HepG2 (cell line): Measurements from ENCODE around the gene PRCP.

Experiments used
- CHD4 ChIP-seq: fragments of 200-600 bp; sonication (generic); IDR thresholded peaks from 2 replicates; pipeline ENCODE4 v1.7.0; 2017; ENCODE audit warnings: mild to moderate bottlenecking, low read length, borderline replicate concordance
- DPF2 ChIP-seq: sonication (generic); formaldehyde crosslinking; IDR thresholded peaks from 2 replicates; pipeline ENCODE4 v1.4.0; 2020; ENCODE audit warnings: mild to moderate bottlenecking, low read depth, missing genetic modification reagents, borderline replicate concordance
- KLF16 ChIP-seq, 2 experiments: sonication (generic) in 1 of 2; formaldehyde crosslinking in 1 of 2; IDR thresholded peaks; 2 replicates each; pipeline versions ENCODE4 v1.6.1 to v1.8.0; 2016 to 2023; ENCODE audit warnings: missing genetic modification reagents in 2 of 2, missing compliant biosample characterization in 1 of 2
- NFIC ChIP-seq: IDR thresholded peaks from 2 replicates; pipeline ENCODE4 v1.6.1; 2012; ENCODE audit warnings: mild to moderate bottlenecking, low read length, inconsistent platforms
- PAF1 ChIP-seq: IDR thresholded peaks from 2 replicates; pipeline ENCODE4 v1.6.1; 2016; ENCODE audit warnings: missing genetic modification reagents, missing compliant biosample characterization
- POLR2A ChIP-seq, 2 experiments: IDR thresholded peaks; 2 replicates each; pipeline ENCODE4 v1.6.1; 2011; ENCODE audit warnings: low read depth in 2 of 2, low read length in 2 of 2, mild to moderate bottlenecking in 1 of 2, moderate library complexity in 1 of 2; ENCODE audit not compliant: insufficient read depth in 1 of 2
- RBAK ChIP-seq: sonication (generic); formaldehyde crosslinking; IDR thresholded peaks from 2 replicates; pipeline ENCODE4 v1.5.1; 2020; ENCODE audit warnings: mild to moderate bottlenecking, missing genetic modification reagents
- TCF7L2 ChIP-seq: IDR thresholded peaks from 2 replicates; pipeline ENCODE4 v1.6.1; 2011; ENCODE audit warnings: mild to moderate bottlenecking, low read depth, low read length, moderate library complexity
- ZBTB8A ChIP-seq: sonication (generic); formaldehyde crosslinking; IDR thresholded peaks from 2 replicates; pipeline ENCODE4 v1.4.0; 2020; ENCODE audit warnings: mild to moderate bottlenecking, low read depth, missing genetic modification reagents, borderline replicate concordance
- ZC3H4 ChIP-seq: sonication (generic); formaldehyde crosslinking; IDR thresholded peaks from 2 replicates; pipeline ENCODE4 v1.4.0; 2020; ENCODE audit warnings: missing genetic modification reagents, borderline replicate concordance
- ZNF274 ChIP-seq: sonication (generic); formaldehyde crosslinking; IDR thresholded peaks from 2 replicates; pipeline ENCODE4 v1.5.1; 2020; ENCODE audit warnings: mild to moderate bottlenecking, missing genetic modification reagents
- ZSCAN9 ChIP-seq: IDR thresholded peaks from 2 replicates; pipeline ENCODE4 v1.6.1; 2016; ENCODE audit warnings: borderline replicate concordance
- TF ChIP-seq, protein P1 (sequence below): sonication (generic); formaldehyde crosslinking; IDR thresholded peaks from 2 replicates; pipeline ENCODE4 v1.5.0; 2020; ENCODE audit warnings: mild to moderate bottlenecking, missing genetic modification reagents, moderate library complexity
- TF ChIP-seq, protein P2 (sequence below): IDR thresholded peaks from 2 replicates; pipeline ENCODE4 v1.6.1; 2012; ENCODE audit warnings: inconsistent platforms

GRCh38 chr11:82828472-82828871, 71.8 kb downstream of the PRCP start:
- no peak for TF ChIP-seq TCF7L2
- TF ChIP-seq ZSCAN9 (CRISPR knock-in tag), result no peak
- TF ChIP-seq RBAK, result no peak
- no peak for TF ChIP-seq KLF16 (CRISPR knock-in tag; IDR thresholded peaks at IDR 0.05)
- TF ChIP-seq, protein P1, sequence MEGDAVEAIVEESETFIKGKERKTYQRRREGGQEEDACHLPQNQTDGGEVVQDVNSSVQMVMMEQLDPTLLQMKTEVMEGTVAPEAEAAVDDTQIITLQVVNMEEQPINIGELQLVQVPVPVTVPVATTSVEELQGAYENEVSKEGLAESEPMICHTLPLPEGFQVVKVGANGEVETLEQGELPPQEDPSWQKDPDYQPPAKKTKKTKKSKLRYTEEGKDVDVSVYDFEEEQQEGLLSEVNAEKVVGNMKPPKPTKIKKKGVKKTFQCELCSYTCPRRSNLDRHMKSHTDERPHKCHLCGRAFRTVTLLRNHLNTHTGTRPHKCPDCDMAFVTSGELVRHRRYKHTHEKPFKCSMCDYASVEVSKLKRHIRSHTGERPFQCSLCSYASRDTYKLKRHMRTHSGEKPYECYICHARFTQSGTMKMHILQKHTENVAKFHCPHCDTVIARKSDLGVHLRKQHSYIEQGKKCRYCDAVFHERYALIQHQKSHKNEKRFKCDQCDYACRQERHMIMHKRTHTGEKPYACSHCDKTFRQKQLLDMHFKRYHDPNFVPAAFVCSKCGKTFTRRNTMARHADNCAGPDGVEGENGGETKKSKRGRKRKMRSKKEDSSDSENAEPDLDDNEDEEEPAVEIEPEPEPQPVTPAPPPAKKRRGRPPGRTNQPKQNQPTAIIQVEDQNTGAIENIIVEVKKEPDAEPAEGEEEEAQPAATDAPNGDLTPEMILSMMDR (CRISPR knock-in tag), result no peak
- no peak for TF ChIP-seq ZNF274 (CRISPR knock-in tag)
- TF ChIP-seq CHD4, result no peak
- TF ChIP-seq ZC3H4, result no peak
- TF ChIP-seq POLR2A (IDR thresholded peaks at IDR 0.05; ENCODE audit: insufficient read depth in 1 of 2, low read depth in 2 of 2, low read length in 2 of 2), result no peak
- TF ChIP-seq, protein P2, sequence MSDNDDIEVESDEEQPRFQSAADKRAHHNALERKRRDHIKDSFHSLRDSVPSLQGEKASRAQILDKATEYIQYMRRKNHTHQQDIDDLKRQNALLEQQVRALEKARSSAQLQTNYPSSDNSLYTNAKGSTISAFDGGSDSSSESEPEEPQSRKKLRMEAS, result no peak
- TF ChIP-seq PAF1, result no peak
- no peak for TF ChIP-seq ZBTB8A (CRISPR knock-in tag)
- no peak for TF ChIP-seq NFIC
- TF ChIP-seq DPF2, result no peak
